Right kidney (tissue), 1 donor: Measurements from ENCODE around the gene CRYBA1.
A peak's percentile ranks its signal among the peaks of the same experiment; 100 is the strongest.
"Not testable (repeated sequence)": the region's sequence is repeated elsewhere in the genome, so short reads cannot be mapped to it uniquely, and the experiment has no call there.

ENCODE experiments used
- DNase-seq: peaks from one replicate; pipeline ENCODE4 v3.0.0-alpha.2; 2016

Gene CRYBA1

DNA sequence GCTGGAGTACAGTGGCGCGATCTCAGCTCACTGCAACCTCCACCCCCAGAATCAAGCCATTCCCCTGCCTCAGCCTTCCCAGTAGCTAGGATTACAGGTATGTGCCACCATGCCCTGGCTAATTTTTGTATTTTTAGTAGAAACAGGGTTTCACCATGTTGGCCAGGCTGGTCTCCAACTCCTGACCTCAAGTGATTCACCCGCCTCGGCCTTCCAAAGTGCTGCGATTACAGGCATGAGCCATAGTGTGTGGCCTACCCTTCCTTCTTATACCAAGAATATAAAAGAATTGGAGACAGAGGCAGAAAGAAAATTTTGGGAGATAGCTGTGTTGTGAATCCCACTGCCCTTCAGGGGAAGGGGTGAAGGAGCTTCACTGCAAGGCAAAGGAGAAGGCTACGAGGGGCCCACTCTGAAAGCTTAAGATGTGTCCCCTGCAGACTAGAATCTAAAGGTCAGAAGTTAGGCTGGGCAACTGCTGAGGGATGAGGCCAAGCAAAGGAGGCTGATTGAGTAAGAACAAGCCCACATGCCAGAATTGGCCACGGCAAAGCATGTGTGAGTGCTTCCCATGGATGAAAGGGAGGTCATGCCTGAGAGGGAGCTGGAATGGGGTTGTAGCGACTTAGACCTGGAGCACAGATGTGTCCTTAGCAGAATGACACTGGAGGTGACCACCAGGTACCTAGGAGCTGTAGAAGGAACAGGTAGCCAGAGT is 8.4 kb upstream of the CRYBA1 start:
- no peak for DNase-seq

DNA sequence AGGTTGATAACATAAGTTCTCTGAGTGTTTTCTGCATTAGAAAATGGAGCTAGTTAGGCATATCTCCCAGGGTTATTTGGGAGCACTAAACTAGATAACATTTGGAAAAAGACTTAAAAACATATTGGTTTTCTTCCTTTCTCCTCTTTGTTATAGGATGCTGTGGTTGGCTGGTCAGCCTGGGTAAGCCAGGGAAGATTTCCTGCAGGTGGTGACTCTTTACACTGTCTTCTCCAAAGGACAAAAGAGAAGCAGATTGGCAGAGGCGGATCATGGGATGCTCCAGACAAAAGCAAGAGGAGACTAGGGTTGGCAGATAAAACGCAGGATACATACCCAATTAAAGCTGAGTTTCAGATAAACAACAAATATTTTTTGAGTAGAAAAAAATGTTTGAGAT is 6.2 kb upstream of the CRYBA1 start:
- no peak for DNase-seq

DNA sequence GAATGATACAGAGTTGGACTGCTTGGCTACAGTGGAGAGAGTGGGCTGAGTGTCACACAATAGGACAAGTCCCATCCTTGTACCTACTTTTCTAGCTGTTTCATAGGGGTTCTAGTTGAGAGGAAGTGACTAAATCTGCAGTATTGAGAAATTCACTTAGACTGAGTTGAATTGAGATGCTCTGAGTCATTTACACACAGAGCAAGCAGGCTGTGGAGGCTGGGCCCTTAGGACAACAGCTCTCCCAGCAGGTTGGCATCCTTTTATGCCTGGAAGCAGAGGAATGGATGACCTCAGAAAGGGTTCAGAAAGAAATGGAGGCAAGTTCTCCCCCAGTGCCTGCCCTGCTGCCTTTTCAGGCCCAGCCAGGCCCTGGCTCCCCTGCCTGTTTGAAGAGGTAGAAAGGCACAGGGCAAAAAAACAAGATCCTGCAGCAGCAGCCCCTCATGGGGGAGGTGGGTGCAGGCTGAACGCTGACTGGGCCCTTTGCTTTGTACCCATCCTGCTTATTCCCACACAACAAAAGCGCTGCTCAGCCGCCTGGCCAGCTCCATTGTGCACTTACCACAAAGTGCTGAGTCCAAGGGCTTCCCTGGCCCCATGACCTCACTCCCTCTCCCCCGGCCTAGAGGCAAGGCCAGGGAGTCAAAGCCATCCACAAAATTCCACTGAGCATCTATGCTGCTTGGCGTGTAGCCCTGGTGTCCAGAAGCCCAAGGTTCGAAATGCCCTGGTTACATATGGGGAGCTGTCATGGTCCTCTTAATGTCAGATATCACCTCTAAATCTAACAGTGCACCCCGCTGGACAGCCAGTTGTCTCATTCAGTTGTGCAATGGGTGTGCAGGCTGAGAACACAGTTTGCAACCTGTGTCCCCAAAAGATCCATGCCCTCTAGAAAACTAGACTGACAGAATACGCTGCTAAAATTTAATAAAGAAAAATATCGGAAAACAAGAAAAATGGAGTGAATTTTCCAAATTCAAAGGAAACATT is 5.4 kb upstream of the CRYBA1 start:
- no peak for DNase-seq

DNA sequence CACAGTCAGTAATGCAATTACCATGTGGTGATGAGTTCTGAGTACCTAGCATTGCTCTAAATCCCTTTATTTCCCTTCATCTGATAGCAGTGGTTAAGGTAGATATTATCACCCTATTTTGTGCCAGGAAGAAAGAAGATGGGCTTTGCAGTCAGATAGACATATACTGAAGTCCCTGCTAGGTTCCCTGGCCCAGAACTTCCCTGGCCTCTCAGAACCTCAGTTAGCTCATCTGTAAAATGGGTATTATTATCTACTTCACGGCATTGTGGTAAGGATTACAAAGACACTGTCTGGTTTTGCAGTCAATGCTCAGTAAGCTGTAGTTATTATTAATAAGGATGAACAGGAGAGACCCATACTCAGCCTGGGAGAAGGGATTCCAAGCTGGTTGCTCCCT is 4.6 kb upstream of the CRYBA1 start:
- DNase-seq: no peak

DNA sequence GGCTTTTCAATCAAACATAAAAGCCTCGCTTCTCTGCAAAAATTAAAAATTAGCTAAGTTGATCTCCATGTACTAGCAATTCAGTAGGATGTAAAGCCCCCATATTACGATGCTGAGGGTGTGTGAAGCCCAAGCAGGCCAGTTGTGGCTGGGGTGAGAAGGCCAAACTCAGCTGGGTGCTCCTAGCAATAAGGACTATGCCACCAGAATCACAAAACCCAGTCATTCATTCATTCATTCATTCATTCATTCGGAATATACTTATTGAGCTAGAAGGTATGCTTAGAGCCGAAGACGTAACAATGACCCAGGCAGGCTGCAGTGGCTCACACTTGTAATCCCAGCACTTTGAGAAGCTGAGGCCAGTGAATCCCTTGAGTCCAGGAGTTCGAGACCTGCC is 3.9 kb upstream of the CRYBA1 start:
- no peak for DNase-seq

DNA sequence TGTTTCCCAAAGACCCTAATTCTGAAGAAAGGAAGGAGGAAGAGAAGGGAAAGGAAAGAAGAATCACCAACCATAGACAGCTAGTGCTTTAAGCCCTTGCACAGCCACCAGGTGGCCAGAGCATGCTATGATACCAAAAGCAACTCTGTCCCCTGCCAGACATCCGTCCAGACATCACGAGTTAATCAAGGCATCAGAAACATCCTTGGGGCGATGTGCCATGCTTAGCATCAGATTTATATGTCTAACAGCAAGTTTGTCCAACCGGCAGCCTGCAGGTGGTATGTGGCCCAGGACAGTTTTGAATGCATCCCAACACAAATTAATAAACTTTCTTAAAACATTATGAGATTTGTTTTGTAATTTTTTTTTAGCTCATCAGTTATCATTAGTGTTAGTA is 2.9 kb upstream of the CRYBA1 start:
- no peak for DNase-seq

DNA sequence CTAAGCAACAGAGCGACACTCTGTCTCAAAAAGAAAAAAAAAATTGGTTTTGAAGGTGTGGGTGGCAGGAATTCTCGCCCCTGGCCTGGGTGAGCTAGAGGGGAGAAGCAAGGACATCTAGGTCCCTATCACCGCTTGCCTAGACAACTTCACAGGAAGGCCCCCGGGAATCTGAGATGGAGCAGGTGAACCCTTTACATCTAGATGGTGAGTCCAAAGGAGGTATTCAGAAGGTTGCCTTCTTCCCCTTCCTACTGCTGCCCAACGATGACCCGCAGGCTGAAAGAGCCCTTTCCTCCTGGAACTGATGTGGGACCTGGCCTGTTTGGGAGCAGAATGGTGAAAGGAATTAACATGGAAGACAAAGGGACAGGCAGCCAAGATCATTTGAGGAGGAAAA is 1.3 kb upstream of the CRYBA1 start:
- DNase-seq: no peak

DNA sequence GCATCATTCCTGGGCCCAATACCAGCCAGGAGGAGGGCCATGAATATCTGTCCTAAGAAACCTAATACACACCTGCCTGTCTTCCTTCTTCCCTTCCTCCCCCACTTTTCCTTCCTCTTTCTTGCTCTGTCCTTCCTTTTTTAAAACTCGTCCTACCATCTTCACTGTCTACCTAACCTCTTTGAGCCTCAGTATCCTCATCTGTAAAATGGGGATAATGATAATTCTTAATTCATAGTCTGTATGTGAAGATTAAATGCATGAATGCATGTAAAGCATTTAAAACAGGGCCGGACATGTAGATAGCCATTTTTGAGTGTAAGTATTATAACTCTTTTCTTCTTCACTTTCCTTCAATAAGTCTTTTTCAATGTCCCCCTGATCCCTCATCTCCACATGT is 560 bp downstream of the CRYBA1 start:
- DNase-seq: no peak

DNA sequence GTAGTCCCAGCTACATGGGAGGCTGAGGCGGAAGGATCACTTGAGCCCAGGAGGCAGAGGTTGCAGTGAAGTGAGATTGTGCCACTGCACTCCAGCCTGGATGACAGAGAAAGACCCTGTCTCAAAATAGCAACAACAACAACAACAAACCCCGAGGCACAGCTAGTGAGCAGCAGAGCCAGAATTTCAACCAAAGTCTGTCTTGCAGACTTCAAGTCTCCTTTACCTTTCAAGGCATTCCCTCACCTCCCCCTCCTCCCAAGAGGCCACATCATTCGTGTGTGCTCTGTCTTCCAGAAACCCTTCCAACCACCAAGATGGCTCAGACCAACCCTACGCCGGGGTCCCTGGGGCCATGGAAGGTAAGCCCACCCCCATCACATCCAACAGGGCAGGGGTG is 2.2 kb downstream of the CRYBA1 start:
- DNase-seq: no peak

DNA sequence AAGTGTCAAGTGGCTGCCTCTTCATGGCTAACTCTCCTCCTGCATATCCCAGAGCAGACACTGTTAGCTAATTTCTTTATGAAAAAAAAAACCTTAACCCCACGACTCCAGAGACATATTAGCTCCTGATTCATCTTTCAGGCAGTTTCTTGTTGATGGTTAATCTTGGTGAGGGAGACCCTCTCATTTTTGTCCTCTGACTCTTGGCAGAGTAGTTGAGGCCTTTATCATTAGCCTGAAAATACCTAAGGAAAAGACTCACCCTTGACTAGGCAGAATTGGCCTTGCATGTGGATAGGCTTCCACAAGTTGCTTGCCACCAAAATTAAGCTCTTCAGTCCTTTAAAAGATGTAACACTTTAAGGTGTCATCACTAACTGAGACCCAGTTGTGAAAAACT is 4.0 kb downstream of the CRYBA1 start:
- no peak for DNase-seq

DNA sequence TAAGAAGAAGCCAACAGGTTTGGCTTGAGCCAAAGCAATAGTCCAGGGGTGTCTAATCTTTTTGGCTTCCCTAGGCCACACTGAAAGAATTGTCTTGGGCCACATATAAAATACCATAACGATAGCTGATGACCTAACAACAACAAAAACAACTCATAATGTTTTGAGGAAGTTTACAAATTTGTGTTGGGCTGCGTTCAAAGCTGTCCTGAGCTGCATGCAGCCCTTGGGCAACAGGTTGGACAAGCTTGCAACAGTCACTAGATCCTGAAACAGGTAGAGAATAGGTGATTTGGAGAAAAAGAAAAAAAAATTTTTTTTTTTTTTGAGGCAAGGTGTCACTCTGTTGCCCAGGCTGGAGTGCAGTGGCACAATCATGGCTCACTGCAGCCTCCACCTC is 4.5 kb downstream of the CRYBA1 start:
- no peak for DNase-seq

DNA sequence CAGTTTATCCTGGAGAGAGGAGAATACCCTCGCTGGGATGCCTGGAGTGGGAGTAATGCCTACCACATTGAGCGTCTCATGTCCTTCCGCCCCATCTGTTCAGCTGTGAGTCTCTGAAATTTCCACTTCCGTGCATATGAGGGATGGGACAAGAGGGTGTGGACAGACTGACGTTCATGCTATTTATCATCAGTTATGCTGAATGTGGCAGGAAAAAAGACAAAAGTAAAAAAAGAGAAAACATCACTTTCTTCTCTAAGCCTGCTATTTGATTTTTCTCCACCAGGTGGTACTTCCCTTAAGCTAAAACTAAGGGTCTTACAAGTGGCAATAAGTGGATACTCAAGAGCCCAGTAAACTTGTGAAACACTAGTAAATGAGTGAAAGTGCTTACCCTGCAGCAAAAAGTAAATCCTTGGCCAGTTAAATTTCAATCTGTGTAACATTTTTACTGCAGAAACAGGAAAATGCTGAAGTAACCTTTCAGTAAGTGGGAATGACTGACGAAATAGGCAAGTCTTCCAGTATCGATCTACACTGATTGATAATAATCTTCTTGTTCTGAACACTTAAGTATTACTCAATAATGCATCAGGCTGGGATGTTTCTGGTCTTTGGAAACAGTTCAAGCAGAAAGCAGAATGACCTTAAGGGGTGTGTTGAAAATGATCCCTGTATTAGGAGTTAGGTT is 5.6 kb downstream of the CRYBA1 start:
- peak; percentile 6 for DNase-seq

DNA sequence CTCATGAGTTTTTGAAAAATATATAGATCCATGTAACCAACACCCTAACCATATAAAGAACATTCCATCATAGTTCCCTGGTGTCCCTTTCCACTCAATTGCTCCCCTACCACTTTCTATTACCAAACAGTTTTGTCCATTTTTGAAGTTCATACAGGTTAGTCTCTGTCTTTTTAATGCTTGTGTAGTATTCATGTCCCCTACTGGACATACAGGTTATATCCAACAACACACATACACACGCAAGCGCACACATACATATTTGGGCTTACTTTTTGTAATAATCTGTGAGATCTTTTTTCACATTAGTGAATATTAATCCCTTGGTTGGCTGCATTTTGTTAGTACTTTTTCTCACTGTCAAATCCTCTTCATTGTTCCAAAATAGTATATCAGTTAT is 6.4 kb downstream of the CRYBA1 start:
- no peak for DNase-seq

DNA sequence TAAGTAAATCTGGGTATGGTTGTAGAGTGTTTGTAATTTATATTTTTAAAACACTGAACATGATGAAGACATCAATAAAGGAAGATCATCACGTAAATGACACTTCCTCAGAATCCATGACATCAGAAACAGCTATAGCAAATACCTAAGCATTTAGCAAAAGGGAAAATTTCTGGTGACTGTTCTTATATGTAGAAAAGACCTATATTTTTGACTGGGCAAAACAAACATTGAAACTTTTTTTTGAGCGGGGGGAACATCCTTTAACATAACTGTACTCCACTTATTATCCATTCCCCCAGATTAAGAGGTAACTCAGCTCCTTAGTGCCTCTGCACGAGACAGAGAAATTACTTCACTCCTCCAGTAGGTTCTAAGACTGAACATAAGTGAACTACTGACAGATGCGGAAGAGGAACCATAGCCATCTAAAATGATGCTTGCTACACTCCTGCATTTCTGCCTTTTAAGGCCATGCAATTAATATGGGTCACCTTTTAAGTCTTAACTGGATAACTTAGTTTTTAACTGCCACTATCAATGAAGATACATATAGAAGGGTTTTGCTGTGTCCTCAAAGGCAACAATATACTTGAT is 9.4 kb downstream of the CRYBA1 start:
- no peak for DNase-seq

DNA sequence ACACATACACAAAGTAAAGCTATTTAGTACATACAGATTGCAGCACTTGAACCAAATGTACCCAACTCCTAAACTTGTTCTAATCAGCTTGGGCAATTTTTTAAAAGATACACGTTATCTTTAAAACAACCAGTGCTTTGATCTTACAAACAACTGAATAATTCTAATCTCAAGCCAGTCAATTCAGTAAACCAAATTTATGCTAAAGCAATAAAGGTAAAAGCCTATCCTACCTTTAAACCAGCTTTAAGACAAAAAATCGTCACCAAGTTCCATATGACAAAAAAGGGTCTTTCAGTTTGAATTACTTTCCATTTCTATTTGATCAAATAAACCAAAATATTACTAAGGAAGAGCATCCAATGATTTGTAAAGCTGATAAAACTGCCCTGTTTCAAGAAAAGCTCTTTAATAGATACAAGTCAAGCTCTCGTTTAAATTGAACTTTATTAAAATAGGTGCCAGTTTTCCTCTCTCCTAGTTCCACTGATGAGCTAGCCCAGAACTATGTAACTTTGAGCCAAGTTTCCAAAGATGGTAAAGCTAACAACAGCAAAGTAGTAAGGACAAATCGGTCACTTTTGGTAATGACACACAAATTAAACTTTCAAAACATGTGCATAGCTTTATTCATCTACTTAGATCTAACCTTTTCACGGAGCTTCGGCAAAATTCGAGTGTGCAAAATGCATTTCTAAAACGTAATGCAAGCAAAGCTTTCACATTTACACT is 10.2 kb downstream of the CRYBA1 start:
- DNase-seq: no peak

DNA sequence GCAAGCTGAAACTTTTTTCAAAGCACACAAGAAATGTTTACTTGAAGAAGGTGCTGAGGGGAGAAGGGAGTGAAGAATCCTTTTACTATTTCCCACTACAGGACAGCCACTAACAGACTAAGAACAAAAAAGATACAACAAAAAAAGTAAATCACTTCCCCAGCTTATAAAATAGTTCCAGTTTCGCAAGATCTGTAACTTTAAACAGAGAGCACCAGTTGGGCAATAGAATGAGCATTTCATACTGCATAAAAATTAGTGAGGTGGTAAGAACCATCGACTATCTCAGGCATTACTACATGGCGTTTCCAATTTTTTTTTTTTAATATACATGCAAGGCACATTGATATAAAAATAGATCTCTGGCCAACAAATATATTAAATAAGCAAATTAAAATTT is 11.1 kb downstream of the CRYBA1 start:
- no peak for DNase-seq

DNA sequence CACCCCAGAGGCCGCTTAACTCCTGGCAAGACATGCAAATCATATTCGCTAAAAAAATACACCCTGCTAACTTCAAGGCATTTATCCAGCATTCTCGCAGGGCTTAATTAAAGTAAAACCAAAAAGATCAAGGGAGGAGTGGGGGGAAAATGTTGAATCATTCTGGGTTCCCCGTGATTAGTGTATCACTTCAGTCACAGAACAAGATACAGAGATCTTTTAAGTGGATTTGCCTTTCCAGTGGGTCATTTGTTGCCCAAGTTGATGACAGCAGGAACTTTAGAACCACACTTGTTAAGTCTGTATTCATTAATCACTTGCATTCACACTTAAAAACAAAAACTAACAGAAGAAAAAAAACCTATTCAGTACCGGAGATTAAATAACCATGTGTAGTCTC is 17.3 kb downstream of the CRYBA1 start:
- no peak for DNase-seq

DNA sequence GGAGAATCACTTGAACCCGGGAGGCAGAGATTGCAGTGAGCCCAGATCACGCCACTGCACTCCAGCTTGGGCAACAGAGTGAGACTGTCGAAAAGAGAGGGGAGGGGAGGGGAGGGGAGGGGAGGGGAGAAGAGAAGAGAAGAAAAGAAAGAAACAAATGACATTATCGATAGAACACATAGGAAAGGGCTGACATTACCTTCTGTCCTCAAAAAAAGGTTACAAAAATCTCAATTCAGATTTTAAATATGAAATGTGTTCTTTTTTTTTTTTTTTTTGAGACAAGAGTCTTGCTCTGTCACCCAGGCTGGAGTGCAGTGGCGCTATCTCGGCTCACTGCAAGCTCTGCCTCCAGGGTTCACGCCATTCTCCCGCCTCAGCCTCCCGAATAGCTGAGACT is 25.3 kb downstream of the CRYBA1 start:
- not testable (repeated sequence) for DNase-seq

DNA sequence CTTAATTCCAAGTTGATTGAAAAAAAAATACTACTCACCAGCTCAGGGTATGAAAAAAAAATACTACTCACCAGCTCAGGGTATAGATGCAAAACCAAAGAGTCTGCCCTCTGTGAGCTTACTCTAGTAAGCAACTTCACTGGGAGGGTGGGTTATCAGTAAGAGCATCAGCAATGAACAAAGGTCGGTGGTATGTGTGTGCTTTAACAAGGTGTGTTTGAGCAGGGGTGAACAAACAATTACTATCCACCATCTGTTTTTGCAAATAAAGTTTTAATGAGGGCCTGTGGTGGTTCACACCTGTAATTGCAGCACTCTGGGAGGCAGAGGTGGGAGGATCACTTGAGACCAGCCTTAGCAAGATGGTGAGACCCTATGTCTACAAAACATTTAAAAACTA is 27.3 kb downstream of the CRYBA1 start:
- DNase-seq: no peak

DNA sequence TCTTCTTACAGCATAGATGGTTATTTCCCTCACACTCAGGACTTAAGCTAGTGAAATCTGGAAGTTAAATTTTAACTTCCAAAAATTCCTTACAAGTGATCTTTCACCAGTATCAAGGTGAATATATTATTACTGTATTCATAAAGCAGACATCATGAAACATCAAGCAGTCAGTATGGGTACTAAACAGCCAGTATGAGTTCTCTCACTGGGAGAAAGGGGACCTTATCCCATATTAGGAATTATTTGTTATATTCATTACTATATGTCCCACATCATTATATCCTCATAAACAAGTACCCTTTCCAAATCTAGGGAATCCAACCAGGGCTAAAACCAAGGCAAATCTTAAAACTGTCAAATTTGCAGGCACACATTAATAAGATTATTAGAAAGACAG is 32.0 kb downstream of the CRYBA1 start:
- DNase-seq: no peak

DNA sequence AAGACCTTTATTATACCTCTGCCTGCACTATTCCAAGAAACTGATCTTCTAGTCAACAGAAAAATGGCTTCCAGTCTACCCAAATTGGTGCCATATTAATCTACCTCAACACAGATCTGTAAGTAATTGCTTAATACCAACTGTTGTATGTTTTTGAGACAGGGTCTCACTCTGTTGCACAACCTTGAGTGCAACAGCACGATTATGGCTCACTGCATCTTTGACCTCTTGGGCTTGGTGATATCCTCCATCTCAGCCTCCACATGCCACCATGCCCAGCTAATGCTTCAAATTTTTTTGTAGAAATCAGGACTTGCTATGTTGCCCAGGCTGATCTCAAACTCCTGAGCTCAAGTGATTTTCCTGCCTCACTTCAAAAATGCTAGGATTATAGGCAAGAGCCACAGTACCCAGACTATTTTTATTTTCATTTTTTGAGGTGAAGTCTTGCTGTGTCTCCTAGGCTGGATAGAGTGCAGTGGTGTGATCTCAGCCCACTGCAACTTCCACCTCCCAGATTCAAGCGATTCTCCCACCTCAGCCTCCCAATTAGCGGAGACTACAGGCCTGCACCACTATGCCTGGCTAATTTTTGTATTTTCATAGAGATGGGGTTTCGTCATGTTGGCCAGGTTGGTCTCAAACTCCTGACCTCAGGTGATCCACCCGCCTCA is 32.9 kb downstream of the CRYBA1 start:
- DNase-seq: no peak
